GM11168 (cell line): ENCODE data around the gene CST5.
"Not testable (repeated sequence)": the region's sequence is repeated elsewhere in the genome, so short reads cannot be mapped to it uniquely, and the experiment has no call there.

Experiments used
- in situ Hi-C: fragments of 300-500 bp; cut with MboI; formaldehyde crosslinking; loops from one replicate; pipeline ENCODE4 v1.12.0; 2022; ENCODE audit warnings: low sequenced_read_pairs; ENCODE audit not compliant: unreplicated experiment

Gene CST5

DNA sequence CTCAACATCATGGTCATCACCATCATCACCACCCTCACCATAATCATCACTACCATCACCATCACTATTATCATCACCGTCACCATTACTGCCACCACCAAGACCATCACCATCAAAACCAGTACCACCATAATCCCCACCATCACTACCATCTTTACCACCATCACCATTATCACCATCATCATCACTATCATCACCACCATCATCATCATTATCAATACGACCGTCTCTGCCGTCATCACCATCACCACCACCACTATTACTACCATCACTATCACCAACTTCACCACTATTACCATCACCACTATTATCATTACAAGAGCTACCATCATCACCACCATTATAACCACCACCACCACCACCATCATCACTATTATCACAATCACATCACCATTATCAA lies 11.3 kb upstream of the CST5 start:
- in situ Hi-C loops = not testable (repeated sequence)

DNA sequence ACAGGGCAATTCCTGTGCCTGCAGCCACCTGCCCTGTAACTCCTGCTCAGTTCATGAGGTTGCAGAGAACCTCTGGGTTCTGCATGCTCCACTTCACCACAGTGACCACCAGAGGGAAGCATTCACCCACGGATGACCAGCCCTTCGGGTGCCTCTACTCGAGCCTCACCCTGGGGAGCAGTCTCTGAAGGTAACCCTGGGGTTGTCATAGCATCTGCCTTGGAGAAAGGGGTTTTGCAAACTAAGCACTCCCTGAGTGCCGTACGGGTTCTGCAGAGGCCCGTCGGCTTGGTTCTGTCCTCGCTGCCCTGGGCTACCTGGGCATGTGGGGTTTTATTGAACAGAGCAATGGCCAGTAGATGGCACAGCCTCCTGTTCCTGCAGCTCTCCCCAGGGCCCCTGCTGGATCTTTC lies 10.2 kb upstream of the CST5 start:
- in situ Hi-C loops = no loop called here

DNA sequence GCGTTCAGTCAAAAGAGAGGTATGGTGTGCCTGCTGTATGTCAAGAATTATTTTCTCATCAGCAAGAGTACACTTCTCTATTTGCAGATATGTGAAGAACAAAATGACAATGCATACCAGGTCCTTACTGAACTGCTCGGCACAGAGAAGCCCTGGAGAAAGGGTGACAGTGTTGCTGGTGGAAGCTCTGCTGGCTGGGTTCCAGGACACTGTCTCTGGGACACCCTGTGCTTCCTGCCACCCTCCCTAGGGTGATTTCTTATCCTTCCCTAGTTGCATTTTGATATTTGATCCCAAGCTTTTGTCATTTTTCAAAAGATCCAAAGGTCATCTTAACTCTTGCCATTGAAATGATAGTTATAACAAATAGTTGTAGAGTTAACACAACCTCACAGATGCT lies 8.3 kb upstream of the CST5 start:
- in situ Hi-C loops = no loop called here

DNA sequence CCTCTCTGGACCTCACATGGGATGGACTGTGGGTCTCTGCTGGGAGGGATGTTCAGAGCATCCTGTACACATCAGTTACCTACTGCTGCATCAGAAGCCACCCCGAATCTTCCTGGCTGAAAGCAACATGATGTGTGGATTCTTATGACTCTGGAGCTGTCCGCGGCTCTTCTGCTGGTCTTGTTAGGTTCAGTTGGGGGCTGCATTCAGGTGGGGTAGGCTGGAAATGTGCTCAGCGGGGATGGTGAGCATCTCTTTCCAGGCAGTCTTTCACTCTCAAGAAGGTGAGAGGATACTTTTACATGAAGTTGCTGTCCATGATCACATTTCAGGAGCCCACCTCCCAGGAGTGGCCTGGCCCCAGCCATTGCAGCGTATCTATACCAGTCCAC lies 5.2 kb upstream of the CST5 start:
- in situ Hi-C loops = no loop called here

DNA sequence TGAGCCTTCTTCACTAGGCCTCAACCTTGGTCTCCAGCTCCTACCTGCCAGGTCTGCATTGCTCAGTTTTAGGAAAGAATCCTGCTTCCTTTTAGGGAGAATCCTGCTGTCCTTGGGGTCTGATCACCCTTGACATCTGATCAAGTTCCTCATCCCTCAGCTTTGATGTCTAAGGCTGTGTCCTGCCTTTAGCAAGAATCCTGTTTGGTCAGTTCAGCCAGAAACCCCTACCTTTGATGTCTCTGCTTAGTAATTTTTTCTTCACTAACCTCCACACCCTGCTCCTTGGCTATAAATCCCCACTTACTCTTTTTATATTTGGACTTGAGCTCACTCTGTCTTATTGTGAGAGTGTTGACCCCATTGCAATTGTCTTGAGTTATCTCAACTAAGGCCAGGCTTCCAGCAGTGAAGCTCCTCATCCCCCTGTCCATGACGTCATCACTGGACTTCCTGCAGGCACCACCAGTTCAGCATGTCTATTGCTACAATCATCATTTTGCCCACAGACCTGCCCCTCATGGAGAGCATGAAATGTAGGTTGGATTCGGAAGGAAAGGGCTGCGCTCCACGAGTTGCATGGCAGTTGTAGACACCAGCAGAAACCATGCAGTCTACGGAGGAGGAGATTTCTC lies 4.7 kb upstream of the CST5 start:
- in situ Hi-C loops = no loop called here

DNA sequence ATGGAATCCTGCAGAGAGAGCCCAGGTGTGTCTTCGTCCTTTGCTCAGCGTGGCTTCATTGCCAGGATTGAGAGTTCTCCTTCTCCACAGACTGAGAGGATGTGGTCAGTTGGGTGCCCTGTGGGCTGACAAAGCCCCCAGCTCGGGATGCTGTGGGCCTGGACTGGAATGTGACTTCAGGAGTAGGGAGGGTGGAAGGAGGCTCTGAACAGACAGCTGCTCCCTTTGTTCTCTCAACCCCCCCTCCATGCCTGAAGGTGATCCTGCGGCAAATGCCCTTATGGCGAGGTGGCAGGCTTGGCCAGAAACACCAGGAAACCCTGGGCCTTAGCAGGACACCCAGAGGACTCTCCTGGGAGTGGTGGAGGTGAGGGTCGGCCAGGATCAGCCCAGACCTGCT lies 1.8 kb upstream of the CST5 start:
- in situ Hi-C loops = no loop called here

DNA sequence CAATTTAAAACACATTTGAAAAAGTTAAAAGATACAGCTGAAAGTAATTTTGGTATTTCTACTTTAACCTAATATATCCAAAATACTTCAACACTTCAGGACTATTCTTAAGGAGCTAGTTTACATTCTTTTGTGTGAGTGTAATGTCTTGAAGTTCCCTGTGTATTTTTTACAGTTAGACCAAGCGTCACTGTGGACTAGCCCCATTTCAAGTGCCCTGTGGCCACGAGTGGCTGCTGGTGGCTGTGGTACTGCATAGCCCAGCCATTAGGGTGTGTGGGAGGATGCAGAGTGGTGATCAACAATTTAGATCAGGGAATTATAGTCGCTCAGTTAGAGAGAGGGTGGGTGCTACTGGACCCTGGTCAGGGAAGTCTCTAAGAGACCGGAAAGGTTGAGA lies 869 bp upstream of the CST5 start:
- in situ Hi-C loops = no loop called here

DNA sequence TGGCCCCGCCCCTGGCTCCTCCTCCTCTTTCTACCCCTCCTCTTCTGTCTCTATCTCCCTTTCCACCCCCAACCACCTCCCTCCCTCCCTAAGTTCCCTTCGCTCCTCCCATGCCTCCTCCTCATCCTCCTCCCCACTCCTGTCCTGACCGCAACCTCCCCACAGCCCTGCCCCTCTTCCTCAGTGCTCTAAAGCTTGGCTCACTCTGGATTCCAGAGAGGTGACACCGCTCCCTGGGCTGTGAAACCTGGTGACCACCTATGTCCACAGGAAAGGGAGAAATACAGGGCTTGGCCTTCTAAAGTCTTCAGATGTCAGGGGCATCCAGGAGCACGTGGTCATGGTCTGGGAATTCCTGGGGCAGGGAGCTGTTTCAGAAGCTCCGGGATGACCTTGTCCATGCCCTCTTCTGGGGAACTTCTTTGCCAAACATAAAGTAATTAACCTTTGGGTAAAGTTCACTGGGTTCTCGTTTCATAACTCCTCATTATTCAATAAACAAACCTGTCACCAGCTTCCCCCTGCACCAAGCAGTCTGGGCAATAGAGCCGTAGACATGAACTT lies 345 bp upstream of the CST5 start:
- in situ Hi-C loops = no loop called here

DNA sequence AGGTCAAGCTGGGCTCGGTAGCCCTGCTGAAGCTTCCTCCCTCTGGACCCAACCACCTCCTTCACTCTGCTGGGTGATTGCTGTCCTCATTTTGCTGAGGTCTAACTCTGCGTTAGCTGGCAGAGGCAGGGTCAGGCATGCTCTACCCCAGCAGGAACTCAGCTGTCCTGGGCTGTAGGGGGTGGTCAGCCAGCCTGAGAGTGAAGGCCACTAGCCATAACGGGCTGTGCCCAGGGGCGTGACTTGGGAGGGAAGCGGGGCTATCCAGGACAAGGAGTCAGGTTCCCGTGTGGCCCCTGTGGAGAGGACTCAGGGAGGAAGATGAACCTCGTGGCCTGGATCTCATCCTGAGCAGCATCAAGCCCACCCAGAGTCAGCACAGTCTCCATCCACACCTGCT lies 761 bp downstream of the CST5 start:
- in situ Hi-C loops = no loop called here

DNA sequence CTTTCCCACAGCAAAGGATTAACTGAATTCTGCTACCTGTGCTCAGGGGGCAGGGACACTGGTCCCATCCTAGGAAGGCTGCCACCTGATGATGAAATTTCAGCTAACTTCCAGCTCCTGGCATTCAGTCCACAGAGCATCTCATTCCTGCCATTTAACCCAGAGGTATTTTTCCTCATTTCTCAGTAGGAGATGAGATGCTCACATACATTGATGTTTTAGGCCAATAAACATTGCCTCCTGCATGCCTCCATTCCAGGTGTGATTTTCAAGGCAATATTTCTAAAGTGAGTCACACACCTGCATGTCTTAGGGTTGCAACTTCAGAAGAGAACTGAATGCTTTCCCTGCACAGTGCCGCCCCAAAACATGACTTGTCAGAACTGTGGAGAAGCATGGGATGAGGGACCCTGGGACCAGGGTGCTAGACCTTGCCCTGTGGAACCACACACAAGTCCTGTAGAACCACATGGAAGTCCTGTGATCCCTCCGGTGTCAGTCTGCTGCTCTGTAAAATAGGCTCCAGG lies 1.5 kb downstream of the CST5 start:
- in situ Hi-C loops = not testable (repeated sequence)

DNA sequence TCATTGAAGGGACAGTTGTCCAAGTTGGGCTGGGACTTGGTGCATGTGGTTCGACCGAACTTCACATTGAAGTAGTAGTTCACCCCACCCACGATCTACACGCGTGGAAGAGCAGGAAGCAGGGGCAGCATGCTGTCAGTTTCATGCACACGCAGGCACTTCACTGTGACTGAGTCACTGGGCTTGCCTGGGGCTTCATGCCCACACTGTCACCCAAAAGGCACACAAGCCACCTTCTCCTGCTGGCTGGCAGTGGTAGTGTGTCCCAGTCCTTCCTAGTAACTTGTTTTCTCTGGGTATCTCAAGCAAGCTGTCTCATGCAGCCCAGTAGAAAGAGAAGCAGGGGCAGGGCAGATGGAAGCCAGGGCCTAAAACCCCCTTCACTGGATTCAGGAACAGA lies 2.0 kb downstream of the CST5 start:
- in situ Hi-C loops = no loop called here

DNA sequence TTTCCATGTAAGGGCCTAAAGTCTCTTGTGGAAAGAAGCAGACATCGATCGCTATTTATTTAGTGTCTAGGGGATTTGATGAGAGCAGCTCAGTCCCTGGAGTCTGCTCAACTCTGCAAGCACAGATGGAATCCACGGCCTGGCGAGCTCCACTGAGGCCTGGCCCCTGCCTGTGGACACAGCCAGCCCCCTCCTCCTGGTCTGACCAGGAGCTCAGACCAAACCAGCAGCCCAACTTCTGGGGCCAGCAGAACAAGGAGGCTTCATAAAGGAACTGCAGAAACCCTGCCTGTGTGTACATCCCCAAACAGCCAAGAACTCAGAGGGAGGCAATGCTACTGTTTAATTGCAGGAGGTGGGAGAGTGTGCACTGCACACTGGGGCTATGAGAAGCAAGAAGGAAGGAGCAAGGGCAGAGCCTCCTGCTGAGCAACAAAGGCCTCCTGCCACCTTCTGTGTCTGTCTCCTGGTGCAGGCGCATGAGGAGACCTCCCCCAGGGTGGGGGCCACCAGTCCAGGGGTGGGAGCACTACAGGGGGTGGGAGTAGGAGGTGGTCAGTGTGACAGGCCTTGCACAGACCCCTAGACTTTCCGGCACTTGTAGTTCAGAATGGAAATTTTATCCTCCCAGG lies 3.8 kb downstream of the CST5 start:
- in situ Hi-C loops = no loop called here

DNA sequence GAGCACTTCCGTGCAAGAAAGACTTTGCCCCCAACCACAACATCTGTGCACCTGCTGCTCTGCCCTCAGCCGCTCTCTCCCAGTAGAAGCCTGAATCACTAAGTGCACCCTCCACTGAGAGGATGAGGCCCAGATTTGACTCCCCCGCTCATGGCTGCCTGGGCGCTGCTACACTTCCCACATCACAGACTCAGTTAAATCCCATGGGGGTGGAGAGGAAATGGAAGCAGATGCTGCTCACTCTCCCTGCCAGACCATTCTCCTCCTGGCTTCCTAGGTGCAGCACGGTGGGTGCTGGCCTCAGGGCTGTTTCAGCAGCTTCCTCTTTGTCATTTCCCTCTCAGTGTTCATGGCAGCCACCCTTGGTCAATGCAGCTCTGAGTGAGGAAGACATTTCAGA lies 4.8 kb downstream of the CST5 start:
- in situ Hi-C loops = no loop called here

DNA sequence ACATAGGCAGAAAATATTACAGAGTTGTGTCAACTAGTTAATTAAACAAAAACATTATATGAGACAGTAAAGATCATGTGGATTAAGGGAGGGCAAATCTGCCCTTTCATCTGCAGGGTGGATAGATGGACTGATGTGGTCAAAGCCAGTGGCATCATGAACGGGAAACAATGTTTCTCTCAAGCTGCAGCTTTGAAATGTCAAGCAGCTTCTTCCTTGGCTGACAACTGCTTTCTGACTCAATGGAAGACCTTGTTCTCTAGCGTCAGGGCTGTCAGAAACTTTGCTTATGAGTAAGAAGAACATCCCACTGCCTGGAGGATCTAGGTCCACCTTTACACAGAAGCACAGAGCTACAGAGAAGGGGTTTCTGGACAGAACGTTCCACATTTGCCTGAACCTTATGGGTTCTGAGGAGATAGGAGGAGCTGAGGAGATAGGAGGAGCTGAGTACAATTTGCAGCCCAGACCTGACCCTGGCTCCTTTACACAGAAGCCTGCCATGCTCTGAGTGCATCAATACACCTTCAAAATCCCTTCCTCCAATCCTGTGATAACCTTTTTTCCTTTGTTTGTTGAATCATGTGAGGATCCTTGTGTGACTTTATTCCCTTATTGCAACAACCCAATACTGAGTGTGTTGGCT lies 6.1 kb downstream of the CST5 start:
- in situ Hi-C loops = no loop called here

DNA sequence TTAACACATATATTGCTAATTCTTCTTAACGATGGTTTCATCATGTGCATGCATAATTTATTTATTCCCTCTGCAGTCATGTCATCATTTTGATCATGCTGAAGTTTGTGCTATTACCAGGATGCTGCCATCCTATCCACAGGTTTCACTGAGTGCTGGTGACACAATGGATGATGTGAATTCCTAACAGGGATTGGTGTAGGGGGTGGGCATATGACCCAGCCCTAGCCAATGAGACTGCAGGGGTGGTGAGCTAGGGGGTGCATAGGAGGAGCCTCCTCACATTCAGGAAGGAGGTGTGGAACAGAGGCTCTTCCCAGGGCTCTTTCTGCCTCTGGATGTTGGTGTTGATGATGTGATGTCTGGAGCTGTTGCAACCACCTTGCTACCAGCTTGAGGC lies 7.5 kb downstream of the CST5 start:
- in situ Hi-C loops = no loop called here

DNA sequence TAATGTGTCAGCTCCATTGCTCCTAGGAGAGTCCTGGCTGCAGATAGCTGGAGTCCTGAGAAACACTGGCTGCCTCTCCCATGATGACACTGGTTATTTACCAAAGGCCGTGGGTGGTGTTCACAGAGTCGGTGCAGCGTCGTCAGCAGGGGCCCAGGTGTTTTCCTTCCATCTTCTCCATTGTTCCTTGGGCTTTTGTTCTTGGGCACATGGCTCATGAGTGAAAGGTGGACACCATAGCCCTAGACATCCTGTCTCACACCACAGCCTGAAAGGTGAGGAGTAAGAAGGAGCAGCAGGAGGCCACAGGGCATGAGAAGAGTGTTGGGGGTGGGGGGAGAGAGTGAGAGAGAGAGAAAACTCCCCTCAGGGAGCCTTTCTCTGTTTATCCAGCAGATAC lies 9.1 kb downstream of the CST5 start:
- in situ Hi-C loops = no loop called here

DNA sequence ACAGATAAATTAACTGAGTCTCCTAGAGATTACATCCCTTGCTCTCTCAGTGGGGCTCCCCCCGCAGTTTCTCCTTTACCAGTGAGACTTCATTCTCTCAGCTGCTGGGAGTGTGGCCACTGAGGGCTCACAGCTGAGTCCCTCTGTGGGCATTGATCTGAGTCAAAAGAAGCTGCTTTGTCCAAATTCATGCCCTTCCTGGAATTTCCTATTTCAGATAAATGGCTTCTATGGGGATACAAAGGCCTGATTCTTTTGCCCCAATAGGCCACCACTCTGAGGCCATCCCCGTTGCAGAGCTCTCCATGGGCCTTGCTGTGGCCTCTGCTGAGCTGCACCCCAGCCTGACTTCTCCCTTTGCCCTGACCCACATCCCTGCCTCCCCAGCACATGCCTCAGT lies 10.0 kb downstream of the CST5 start:
- in situ Hi-C loops = no loop called here

DNA sequence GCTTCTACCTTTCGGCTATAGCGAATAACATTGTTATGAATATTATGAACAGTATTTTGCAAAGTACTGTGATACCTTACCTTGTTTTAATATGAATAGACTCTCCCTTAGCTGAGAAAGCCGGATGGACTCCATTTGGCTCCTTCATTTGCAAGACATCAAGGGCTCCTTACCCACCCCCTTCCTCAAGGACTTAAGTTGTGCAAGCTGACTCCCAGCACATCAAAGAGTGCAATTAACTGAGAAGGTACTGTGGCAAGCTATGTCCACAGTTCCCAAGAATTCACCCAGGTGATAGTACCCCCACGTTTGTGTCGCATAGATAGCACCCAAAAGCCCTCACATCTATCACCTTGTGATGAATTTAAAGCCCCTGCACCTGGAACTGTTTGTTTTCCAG lies 11.2 kb downstream of the CST5 start:
- in situ Hi-C loops = no loop called here

DNA sequence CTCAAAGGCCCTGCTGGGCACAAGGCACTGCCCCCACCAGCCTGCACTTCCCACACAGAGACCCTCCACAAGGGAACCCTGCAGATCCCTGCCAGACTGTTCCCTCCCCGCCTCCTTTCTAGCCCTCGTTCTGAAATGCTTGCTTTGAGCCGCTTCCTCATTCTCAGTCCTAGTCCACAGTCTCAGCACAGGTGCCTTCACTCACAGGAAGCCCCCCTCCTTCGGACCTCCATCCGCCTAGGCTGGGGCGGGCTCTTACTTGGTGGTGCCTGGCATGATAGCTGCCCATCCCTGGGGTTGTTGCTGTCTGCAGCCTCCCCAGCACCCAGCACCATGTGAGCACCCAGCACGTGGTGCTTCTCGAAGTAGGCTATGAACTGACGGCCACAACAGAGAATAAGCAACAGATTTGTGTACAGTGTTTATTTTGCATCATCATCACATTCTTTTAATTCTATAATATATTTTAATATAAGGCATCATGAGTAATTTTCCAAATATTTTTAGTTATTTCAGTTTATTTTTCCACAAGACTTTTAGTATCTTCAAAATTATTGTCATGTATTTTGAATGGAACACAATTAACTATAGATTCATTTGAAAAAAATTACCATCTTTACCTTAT lies 12.3 kb downstream of the CST5 start:
- in situ Hi-C loops = no loop called here

DNA sequence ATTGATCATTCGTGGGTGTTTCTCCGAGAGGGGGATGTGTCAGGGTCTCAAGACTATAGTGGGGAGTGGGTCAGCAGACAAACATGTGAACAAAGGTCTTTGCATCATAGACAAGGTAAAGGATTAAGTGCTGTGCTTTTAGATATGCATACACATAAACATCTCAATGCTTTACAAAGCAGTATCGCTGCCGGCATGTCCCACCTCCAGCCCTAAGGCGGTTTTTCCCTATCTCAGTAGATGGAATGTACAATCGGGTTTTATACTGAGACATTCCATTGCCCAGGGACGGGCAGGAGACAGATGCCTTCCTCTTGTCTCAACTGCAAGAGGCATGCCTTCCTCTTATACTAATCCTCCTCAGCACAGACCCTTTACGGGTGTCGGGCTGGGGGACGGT lies 18.8 kb downstream of the CST5 start:
- in situ Hi-C loops = not testable (repeated sequence)

DNA sequence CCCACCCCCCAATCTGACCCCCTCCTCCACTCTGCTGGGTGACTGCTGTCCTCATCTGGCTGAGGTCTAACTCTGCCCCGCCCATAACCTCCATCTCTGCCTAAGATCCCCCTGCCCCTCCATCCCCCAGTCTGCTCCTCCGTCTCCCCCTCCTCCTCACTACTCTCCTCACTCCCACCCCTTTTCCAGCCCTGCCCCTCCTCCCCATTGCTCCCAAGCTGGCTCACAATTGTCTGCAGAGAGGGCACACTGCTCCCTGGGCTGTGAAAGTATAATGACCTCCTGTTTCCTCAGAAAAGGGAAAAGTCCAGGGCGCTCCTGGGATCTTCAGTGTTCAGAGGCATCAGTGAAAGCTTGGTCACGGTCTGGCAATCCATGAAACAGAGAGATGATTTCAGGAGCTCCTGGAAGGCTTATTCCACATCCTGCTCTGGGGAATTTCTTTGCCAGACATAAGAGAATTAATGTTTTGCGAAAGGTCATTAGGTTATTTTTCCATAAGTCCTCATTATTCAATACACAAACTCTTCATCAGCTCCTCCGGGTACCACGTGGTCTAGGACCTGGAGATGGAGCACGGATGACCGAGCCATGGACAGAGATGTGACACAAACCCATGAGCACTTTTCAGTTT lies 21.5 kb downstream of the CST5 start:
- in situ Hi-C loops = no loop called here
